Left lung (tissue), 10 donors: ENCODE results near the gene CAMTA2. TPM values are rescaled to one million over a fixed set of nuclear protein-coding genes. Genes with fewer than 3 reads are reported as not detected.
"Not testable (repeated sequence)": the region's sequence is repeated elsewhere in the genome, so short reads cannot be mapped to it uniquely, and the experiment has no call there.

Source experiments
- ATAC-seq: fragments of 200-7000 bp; cut with Tn5 transposase; one replicate; pipeline ENCODE4 v1.9.1; 2020; ENCODE audit warnings: moderate library complexity
- DNase-seq, 4 donors: peaks; one replicate each; pipeline ENCODE4 v3.0.0-alpha.2; 2013 to 2020
- H3K27ac ChIP-seq, 2 donors: fragments of 200-600 bp; sonication (generic) in 1 of 2; one replicate each; pipeline versions ENCODE4 v1.5.0 to v1.8.0; 2020 to 2021
- H3K27me3 ChIP-seq, 2 donors: fragments of 200-600 bp; sonication (generic) in 1 of 2; one replicate each; pipeline versions ENCODE4 v1.5.0 to v1.8.0; 2020 to 2021
- H3K36me3 ChIP-seq, 2 donors: fragments of 200-600 bp; sonication (generic) in 1 of 2; one replicate each; pipeline versions ENCODE4 v1.5.0 to v1.8.0; 2020 to 2021
- H3K4me1 ChIP-seq, 2 donors: fragments of 200-600 bp; one replicate each; pipeline ENCODE4 v1.8.0; 2021
- H3K4me3 ChIP-seq, 2 donors: fragments of 200-600 bp; sonication (generic) in 1 of 2; one replicate each; pipeline versions ENCODE4 v1.5.0 to v1.8.0; 2020 to 2021; ENCODE audit warnings: mild to moderate bottlenecking in 1 of 2
- H3K9me3 ChIP-seq, 2 donors: fragments of 200-600 bp; sonication (generic) in 1 of 2; one replicate each; pipeline versions ENCODE4 v1.5.0 to v1.8.0; 2020 to 2021
- CTCF ChIP-seq, 2 donors: fragments of 200-600 bp; sonication (generic) in 1 of 2; IDR thresholded peaks; one replicate each; pipeline versions ENCODE4 v1.5.0 to v1.8.0; 2021; ENCODE audit warnings: antibody characterized with exemption in 2 of 2
- intact Hi-C, 2 donors: fragments of 100-400 bp; cut with DNase I; formaldehyde crosslinking; loops; one replicate each; pipeline versions ENCODE4 v1.11.2 to v1.14.2; 2022
- polyA plus RNA-seq, 6 donors: library from polyadenylated mRNA; unstranded; fragments of 120-200 nt; gene quantifications; one replicate each; pipeline ENCODE4 v1.2.1, GENCODE V29; 2013; ENCODE audit not compliant: insufficient read length in 6 of 6
- total RNA-seq, 2 donors: library from RNA; stranded (reverse); fragmentation: NEBNext Ultra II Directional; extraction: Animal tissue kit (Norgen Biotek cat#: 25700); gene quantifications; one replicate each; pipeline ENCODE4 v1.2.1, GENCODE V29; 2021
- donor health status: DM: no; HTN: yes; CAD: no.
- donor health status: DM: no; HTN: no; CAD: no.

Gene CAMTA2
- total and polyA plus RNA-seq, 8 donors, result 28.6 to 64.9 (median 34.6) TPM

- Histone ChIP-seq H3K27ac (no peak overlapping the region), H3K36me3 (no peaks in the 10 kb centered on the region), H3K4me3 (no peak overlapping the region), H3K27me3 (peaks cover 6 to 23% of the 10 kb centered on the region in 2 donors), H3K4me1 (peaks cover 5 to 30% of the 10 kb centered on the region in 2 donors), H3K9me3 (no peaks in the 10 kb centered on the region)
- no peak for TF ChIP-seq CTCF (IDR thresholded peaks at IDR 0.05)
- intact Hi-C loops, result no loop called here
- no peak for ATAC-seq
- DNase-seq, result no peak
Observed at GRCh38 chr17:5034063-5034462, 46.6 kb upstream of the CAMTA2 start.

DNA sequence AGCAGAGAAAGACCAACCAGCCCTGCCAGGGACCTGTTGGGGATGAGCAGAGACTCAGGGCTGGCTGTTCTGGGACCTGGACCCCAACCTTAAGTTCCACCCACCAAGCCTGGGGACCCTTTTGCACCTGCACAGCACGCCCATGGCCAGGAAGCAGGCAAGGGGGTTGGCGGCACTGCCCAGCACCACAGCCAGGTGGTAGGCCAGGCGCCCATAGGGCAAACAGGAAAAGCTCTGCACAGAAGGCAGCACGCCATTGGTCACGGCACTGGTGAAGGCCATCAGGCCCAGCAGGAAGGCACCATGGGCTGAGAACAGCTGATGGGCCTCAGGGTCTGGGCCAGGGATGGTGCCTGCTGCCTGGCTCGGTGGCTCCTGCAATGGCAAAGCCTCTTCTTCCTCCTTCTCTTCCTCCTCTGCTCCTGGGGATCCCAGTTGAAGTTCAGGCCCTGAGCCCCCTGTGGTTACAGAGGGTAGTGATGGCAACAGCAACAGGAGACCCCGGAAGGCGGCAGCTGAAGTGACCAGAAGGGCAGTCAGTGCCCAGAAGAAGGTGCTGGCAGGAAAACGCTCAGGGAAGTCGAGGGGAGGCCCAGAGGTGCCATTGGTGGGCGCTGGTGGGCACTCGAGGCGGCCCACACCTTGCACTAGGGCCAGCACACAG, 46.0 kb upstream of the CAMTA2 start:
- H3K27me3 ChIP-seq, result peaks cover 6 to 23% of the 10 kb centered on the region in 2 donors
- ATAC-seq (no peak), DNase-seq (no peak)
- H3K9me3 ChIP-seq, result no peaks in the 10 kb centered on the region
- no peak overlapping the region for H3K4me3 ChIP-seq
- intact Hi-C loops, result no loop called here
- no peak for TF ChIP-seq CTCF (IDR thresholded peaks at IDR 0.05)
- peaks cover 5 to 30% of the 10 kb centered on the region in 2 donors for H3K4me1 ChIP-seq
- no peaks in the 10 kb centered on the region for H3K36me3 ChIP-seq
- no peak overlapping the region for H3K27ac ChIP-seq

- no peak for TF ChIP-seq CTCF (IDR thresholded peaks at IDR 0.05)
- Histone ChIP-seq H3K27me3 (peaks cover 6 to 23% of the 10 kb centered on the region in 2 donors), H3K4me1 (peaks cover 5 to 30% of the 10 kb centered on the region in 2 donors), H3K4me3 (no peak overlapping the region), H3K36me3 (no peaks in the 10 kb centered on the region), H3K27ac (no peak overlapping the region), H3K9me3 (no peaks in the 10 kb centered on the region)
- intact Hi-C loops, result no loop called here
- ATAC-seq (no peak), DNase-seq (no peak)
Observed at GRCh38 chr17:5032865-5033264, 45.4 kb upstream of the CAMTA2 start.

DNA sequence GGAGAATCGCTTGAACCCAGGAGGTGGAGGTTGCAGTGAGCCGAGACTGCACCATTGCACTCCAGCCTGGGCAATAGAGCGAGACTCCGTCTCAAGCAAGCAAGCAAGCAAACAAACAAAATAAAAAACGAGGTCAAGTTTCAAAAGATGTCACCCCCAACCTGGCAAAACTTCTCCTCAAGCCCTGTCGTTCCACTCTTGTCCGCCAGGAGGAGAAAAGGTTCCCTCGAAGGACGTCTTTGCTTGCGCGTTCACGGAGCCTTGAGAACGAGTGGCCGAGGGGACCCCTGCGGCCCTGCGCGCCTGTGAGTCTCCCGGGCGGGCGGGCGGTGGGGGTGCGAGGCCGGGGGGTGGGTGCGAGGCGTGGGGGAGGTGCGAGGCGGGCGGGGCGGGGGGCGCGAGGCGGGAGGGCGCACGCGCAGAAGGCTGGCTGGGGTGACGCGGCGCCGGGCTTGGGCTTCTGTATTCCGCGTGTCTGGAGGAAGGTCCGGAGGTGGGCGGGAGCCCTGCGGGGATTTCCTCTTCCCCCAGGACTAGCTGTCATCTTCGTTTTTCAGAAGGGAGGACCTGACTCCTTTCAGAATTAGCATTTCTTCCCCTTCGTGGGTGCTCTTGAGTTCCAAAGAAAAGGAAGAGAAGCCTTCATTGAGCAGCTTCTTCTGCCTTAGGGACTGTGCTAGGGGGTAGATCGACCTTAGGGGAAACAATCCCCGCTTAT, 44.0 kb upstream of the CAMTA2 start:
- H3K4me1 ChIP-seq, result peaks cover 5 to 30% of the 10 kb centered on the region in 2 donors
- peak overlapping the region; percentile 19 to 44 for H3K4me3 ChIP-seq
- peak; percentile 82 for ATAC-seq
- peaks cover 6 to 23% of the 10 kb centered on the region in 2 donors for H3K27me3 ChIP-seq
- intact Hi-C loops, result no loop called here
- no peaks in the 10 kb centered on the region for H3K36me3 ChIP-seq
- H3K27ac ChIP-seq, result peak overlapping the region; percentile 33 to 77
- DNase-seq, result peak; percentile 73 to 94 (median 88)
- H3K9me3 ChIP-seq, result no peaks in the 10 kb centered on the region
- peak; percentile 65 to 85 for TF ChIP-seq CTCF (IDR thresholded peaks at IDR 0.05)

DNA sequence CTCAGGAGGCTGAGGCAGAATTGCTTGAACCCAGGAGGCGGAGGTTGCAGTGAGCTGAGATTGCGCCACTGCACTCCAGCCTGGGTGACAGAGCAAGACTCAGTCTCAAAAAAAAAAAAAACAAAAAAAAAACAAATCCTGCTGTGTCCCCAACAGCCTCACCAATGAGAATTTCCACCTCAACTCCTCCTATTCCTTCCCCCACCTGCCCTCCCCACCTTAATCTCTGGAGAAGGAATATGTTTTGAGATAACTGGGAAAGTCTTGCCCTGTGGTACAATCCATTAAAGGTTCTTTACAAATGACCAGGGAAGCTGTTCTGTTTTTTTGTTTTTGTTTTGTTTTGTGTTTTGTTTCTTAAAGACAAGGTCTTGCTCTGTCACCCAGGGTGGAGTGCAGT, 42.7 kb upstream of the CAMTA2 start:
- ATAC-seq, DNase-seq, H3K36me3 ChIP-seq, intact Hi-C loops, H3K4me3 ChIP-seq, H3K9me3 ChIP-seq: not testable (repeated sequence)
- peak overlapping the region in 1 of 2 donors; percentile 77 for H3K27ac ChIP-seq
- H3K4me1 ChIP-seq, result peaks cover 1 to 26% of the 10 kb centered on the region in 2 donors
- H3K27me3 ChIP-seq, result peaks cover 6 to 13% of the 10 kb centered on the region in 2 donors
